Mesothelial cell of epicardium (in vitro differentiated cells): ENCODE data around the gene TMIGD2. TPM values are rescaled to one million over a fixed set of nuclear protein-coding genes. Genes with fewer than 3 reads are reported as not detected.

ENCODE experiments used
- DNase-seq, 2 experiments: peaks; one replicate each; pipeline ENCODE4 v3.0.0; 2021; ENCODE audit warnings: low spot score in 2 of 2; ENCODE audit not compliant: unreplicated experiment in 2 of 2
- H3K27ac Mint-ChIP-seq: 2 replicates; pipeline ENCODE4 v1.8.0; 2021; ENCODE audit warnings: mixed read lengths
- H3K27me3 Mint-ChIP-seq: 2 replicates; pipeline ENCODE4 v1.8.0; 2021; ENCODE audit warnings: low read depth, mixed read lengths
- H3K36me3 Mint-ChIP-seq: 2 replicates; pipeline ENCODE4 v1.8.0; 2021; ENCODE audit warnings: mixed read lengths
- H3K4me1 Mint-ChIP-seq: 2 replicates; pipeline ENCODE4 v1.8.0; 2021; ENCODE audit warnings: mixed read lengths
- H3K4me3 Mint-ChIP-seq: 2 replicates; pipeline ENCODE4 v1.8.0; 2021; ENCODE audit warnings: mild to moderate bottlenecking, moderate library complexity, mixed read lengths
- H3K9me3 Mint-ChIP-seq: 2 replicates; pipeline ENCODE4 v1.8.0; 2021; ENCODE audit warnings: mixed read lengths
- CTCF ChIP-seq: fragments of 200-600 bp; sonication (generic); IDR thresholded peaks from one replicate; pipeline ENCODE4 v1.5.0; 2021; ENCODE audit warnings: antibody characterized with exemption; ENCODE audit not compliant: unreplicated experiment
- total RNA-seq: library from RNA; stranded (reverse); gene quantifications from 3 replicates; pipeline ENCODE4 v1.2.1, GENCODE V29; 2021

Gene TMIGD2
- total RNA-seq, 1 donor from 2014 or later = not detected

GRCh38 chr19:4318460-4318859 is 16.3 kb upstream of the TMIGD2 start:
- H3K9me3 Mint-ChIP-seq = peaks cover 17% of the 10 kb centered on the region
- no peak for DNase-seq
- no peak for TF ChIP-seq CTCF
- no peak overlapping the region for H3K27ac Mint-ChIP-seq
- H3K27me3 Mint-ChIP-seq = no peaks in the 10 kb centered on the region
- no peaks in the 10 kb centered on the region for H3K4me1 Mint-ChIP-seq
- H3K36me3 Mint-ChIP-seq = peaks cover 20% of the 10 kb centered on the region
- no peak overlapping the region for H3K4me3 Mint-ChIP-seq

DNA sequence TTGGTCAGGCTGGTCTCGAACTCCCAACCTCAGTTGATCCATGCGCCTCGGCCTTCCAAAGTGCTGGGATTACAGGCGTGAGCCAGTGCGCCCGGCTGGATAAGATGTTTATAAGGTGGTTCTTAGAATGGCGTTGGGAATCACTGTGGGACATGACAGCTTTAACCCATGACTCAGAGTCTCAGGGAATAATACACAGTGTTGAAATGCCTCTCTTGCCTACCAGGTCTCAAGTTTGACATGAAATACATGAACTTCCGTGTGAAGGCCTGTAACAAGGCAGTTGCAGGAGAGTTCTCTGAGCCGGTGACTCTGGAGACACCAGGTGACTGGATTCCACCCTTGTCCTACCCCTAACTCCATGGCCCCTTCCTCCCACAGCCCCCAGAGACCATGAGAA is 14.8 kb upstream of the TMIGD2 start:
- no peak for TF ChIP-seq CTCF
- DNase-seq = no peak
- H3K27me3 Mint-ChIP-seq = no peaks in the 10 kb centered on the region
- H3K4me3 Mint-ChIP-seq = no peak overlapping the region
- no peaks in the 10 kb centered on the region for H3K4me1 Mint-ChIP-seq
- peaks cover 20% of the 10 kb centered on the region for H3K36me3 Mint-ChIP-seq
- H3K9me3 Mint-ChIP-seq = peaks cover 17% of the 10 kb centered on the region
- no peak overlapping the region for H3K27ac Mint-ChIP-seq

DNA sequence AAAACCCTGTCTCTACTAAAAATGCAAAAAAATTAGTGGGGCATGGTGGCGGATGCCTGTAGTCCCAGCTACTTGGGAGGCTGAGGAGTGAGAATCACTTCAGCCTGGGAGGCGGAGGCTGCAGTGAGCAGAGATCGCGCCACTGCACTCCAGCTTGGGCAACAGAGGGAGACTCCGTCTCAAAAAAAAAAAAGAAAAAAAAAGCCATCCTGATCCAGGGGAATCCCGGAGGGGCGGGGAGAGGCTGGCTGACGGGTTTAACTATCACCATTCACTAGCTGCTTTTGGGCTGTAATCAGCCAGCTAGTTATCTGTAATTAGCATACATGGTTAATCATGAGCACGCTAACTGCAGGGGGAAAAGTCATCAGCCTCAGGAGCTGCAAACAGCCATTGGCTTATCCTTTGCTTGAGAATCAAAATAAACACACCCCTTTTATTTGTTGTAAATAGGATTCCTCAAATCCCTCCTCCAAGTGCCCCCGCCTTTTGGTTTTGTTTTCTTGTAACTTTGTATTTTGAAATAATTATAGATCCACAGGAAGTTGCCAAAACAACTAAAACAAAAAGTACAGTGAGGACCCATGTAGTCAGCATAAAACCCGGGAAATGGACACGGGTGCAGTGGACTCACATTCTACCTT is 11.8 kb upstream of the TMIGD2 start:
- Mint-ChIP-seq H3K27ac (no peak overlapping the region), H3K9me3 (peaks cover 2% of the 10 kb centered on the region), H3K4me3 (no peak overlapping the region), H3K27me3 (no peaks in the 10 kb centered on the region), H3K4me1 (no peaks in the 10 kb centered on the region), H3K36me3 (peaks cover 13% of the 10 kb centered on the region)
- no peak for DNase-seq
- TF ChIP-seq CTCF = no peak

- no peak for TF ChIP-seq CTCF
- Mint-ChIP-seq H3K36me3 (peaks cover 6% of the 10 kb centered on the region), H3K4me1 (no peaks in the 10 kb centered on the region), H3K27ac (no peak overlapping the region), H3K27me3 (no peaks in the 10 kb centered on the region), H3K4me3 (no peak overlapping the region), H3K9me3 (no peaks in the 10 kb centered on the region)
- no peak for DNase-seq
These were observed 8.3 kb upstream of the TMIGD2 start for GRCh38 chr19:4310247-4311121.

GRCh38 chr19:4305659-4306058 is 3.5 kb upstream of the TMIGD2 start:
- Mint-ChIP-seq H3K4me1 (peaks cover 6% of the 10 kb centered on the region), H3K9me3 (no peaks in the 10 kb centered on the region), H3K4me3 (peak overlapping the region; percentile 58), H3K27ac (no peak overlapping the region), H3K27me3 (no peaks in the 10 kb centered on the region), H3K36me3 (peaks cover 3% of the 10 kb centered on the region)
- DNase-seq = no peak
- TF ChIP-seq CTCF = no peak
